GM18499 (cell line): Measurements from ENCODE around the gene TPD52L3.

ENCODE experiments used
- ATAC-seq: cut with Tn5 transposase; IDR thresholded peaks from one replicate; pipeline ENCODE4 v1.9.1; 2021; ENCODE audit warnings: moderate number of reproducible peaks; ENCODE audit not compliant: insufficient read depth, unreplicated experiment

TPD52L3 gene

GRCh38 chr9:6328103-6328502, at the start of gene TPD52L3:
Gene TPD52L3, plus strand, starts transcription at chr9:6328375. Its CDS starts 221 bp downstream, at chr9:6328596.
- no peak for ATAC-seq

- ATAC-seq: no peak
These were observed 26.3 kb upstream of the TPD52L3 start for GRCh38 chr9:6301858-6302257.

- ATAC-seq: no peak
These were observed 25.8 kb upstream of the TPD52L3 start for GRCh38 chr9:6302417-6302816.

- no peak for ATAC-seq
These were observed 23.9 kb upstream of the TPD52L3 start for GRCh38 chr9:6304232-6304631.

GRCh38 chr9:6305954-6306563, 22.1 kb upstream of the TPD52L3 start:
- ATAC-seq: no peak

GRCh38 chr9:6307551-6308096, 20.6 kb upstream of the TPD52L3 start:
- ATAC-seq: no peak

GRCh38 chr9:6330958-6331634, 2.9 kb downstream of the TPD52L3 start:
- no peak for ATAC-seq

- ATAC-seq: no peak
These were observed 6.1 kb downstream of the TPD52L3 start for GRCh38 chr9:6334305-6334704.

- no peak for ATAC-seq
These were observed 20.6 kb downstream of the TPD52L3 start for GRCh38 chr9:6348766-6349165.

GRCh38 chr9:6351737-6352136, 23.6 kb downstream of the TPD52L3 start:
- no peak for ATAC-seq

GRCh38 chr9:6354072-6354686, 26.0 kb downstream of the TPD52L3 start:
- no peak for ATAC-seq

- peak; percentile 60 for ATAC-seq
These were observed 27.6 kb downstream of the TPD52L3 start for GRCh38 chr9:6355728-6356127.

GRCh38 chr9:6356441-6356840, 28.3 kb downstream of the TPD52L3 start:
- ATAC-seq: no peak

GRCh38 chr9:6356904-6357303, 28.7 kb downstream of the TPD52L3 start:
- no peak for ATAC-seq

GRCh38 chr9:6367128-6367890, 39.1 kb downstream of the TPD52L3 start:
- ATAC-seq: no peak

- no peak for ATAC-seq
These were observed 40.7 kb downstream of the TPD52L3 start for GRCh38 chr9:6368831-6369230.
